ENCODE measurements around the gene CLCN5.
A peak's percentile ranks its signal among the peaks of the same experiment; 100 is the strongest.

The CLCN5 gene

GRCh38 chrX:49958727-49959485, 36.5 kb downstream of the CLCN5 start:
- FAIRE-seq (peak; percentile 90), DNase-seq (ENCODE audit: insufficient read length, low spot score) (no peak)
- TF ChIP-seq SPI1 (IDR thresholded peaks at IDR 0.05; ENCODE audit: low read depth, low read length) (peak; percentile 57; the same call in 1 of the 2 replicates), POLR2AphosphoS5 (IDR thresholded peaks at IDR 0.05; ENCODE audit: low read depth, low read length) (no peak), POLR2A (IDR thresholded peaks at IDR 0.05; ENCODE audit: low read depth, low read length) (no peak), PAX5 (IDR thresholded peaks at IDR 0.05; ENCODE audit: insufficient read depth, low read length, severe bottlenecking) (no peak), TAF1 (IDR thresholded peaks at IDR 0.05; ENCODE audit: low read depth, low read length) (no peak), POU2F2 (IDR thresholded peaks at IDR 0.05; ENCODE audit: low read depth, low read length) (no peak)

GRCh38 chrX:49959602-49960001, 37.2 kb downstream of the CLCN5 start:
- DNase-seq (ENCODE audit: insufficient read length, low spot score) (no peak), FAIRE-seq (peak; percentile 61)
- TF ChIP-seq PAX5 (IDR thresholded peaks at IDR 0.05; ENCODE audit: insufficient read depth, low read length, severe bottlenecking) (no peak), TAF1 (IDR thresholded peaks at IDR 0.05; ENCODE audit: low read depth, low read length) (no peak), POLR2A (IDR thresholded peaks at IDR 0.05; ENCODE audit: low read depth, low read length) (no peak), POLR2AphosphoS5 (IDR thresholded peaks at IDR 0.05; ENCODE audit: low read depth, low read length) (no peak), POU2F2 (IDR thresholded peaks at IDR 0.05; ENCODE audit: low read depth, low read length) (no peak), SPI1 (IDR thresholded peaks at IDR 0.05; ENCODE audit: low read depth, low read length) (no peak)

DNA sequence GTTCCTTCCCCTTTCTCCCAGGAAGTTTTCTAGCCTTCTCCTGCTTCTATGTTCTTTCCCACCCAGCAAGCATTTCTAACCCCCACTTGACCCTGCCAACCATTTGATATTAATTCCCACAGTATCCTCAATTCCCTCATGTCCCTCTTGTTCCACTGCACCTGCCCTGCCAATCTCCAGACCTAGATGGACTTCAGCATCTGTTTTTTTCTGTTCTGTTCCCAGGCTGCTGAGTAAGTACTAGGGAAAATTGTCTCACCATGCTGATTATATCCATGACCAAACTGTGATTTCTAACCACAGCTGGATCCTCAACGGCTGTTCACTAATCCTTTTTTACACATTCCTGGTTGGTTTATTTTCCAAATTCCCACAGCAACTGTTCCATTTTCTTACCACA, 37.7 kb downstream of the CLCN5 start:
- TF ChIP-seq SPI1 (IDR thresholded peaks at IDR 0.05; ENCODE audit: low read depth, low read length), result no peak
- TF ChIP-seq POLR2AphosphoS5 (IDR thresholded peaks at IDR 0.05; ENCODE audit: low read depth, low read length), result no peak
- TF ChIP-seq POU2F2 (IDR thresholded peaks at IDR 0.05; ENCODE audit: low read depth, low read length), result no peak
- no peak for TF ChIP-seq PAX5 (IDR thresholded peaks at IDR 0.05; ENCODE audit: insufficient read depth, low read length, severe bottlenecking)
- no peak for TF ChIP-seq POLR2A (IDR thresholded peaks at IDR 0.05; ENCODE audit: low read depth, low read length)
- FAIRE-seq (peak; percentile 5), DNase-seq (ENCODE audit: insufficient read length, low spot score) (no peak)

DNA sequence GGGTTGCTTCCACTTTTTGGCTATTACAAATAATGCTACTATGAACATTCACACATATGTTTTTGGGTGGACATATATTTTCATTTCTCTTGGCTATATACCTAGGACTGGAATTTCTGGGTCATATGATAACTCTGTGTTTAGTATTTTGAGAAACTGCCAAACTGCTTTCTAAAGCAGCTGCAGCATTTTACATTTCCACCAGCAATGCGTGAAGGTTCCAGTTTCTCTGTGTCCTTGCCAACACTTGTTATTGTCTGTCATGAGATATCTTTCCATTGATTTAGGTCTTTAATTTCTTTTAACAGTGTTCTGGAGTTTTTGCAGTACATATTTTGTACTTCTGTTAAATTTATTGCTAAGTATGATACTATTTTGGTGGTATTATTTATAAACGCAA, 48.3 kb downstream of the CLCN5 start:
- no peak for TF ChIP-seq POU2F2 (IDR thresholded peaks at IDR 0.05; ENCODE audit: low read depth, low read length)
- TF ChIP-seq PAX5 (IDR thresholded peaks at IDR 0.05; ENCODE audit: insufficient read depth, low read length, severe bottlenecking), result no peak
- no peak for TF ChIP-seq POLR2A (IDR thresholded peaks at IDR 0.05; ENCODE audit: low read depth, low read length)
- no peak for TF ChIP-seq SPI1 (IDR thresholded peaks at IDR 0.05; ENCODE audit: low read depth, low read length)
- no peak for TF ChIP-seq TAF1 (IDR thresholded peaks at IDR 0.05; ENCODE audit: low read depth, low read length)
- no peak for TF ChIP-seq POLR2AphosphoS5 (IDR thresholded peaks at IDR 0.05; ENCODE audit: low read depth, low read length)
- DNase-seq (ENCODE audit: insufficient read length, low spot score) (no peak), FAIRE-seq (no peak)

- no peak for DNase-seq (ENCODE audit: insufficient read length, low spot score)
- TF ChIP-seq PAX5 (IDR thresholded peaks at IDR 0.05; ENCODE audit: insufficient read depth, low read length, severe bottlenecking) (no peak), POU2F2 (IDR thresholded peaks at IDR 0.05; ENCODE audit: low read depth, low read length) (no peak), SPI1 (IDR thresholded peaks at IDR 0.05; ENCODE audit: low read depth, low read length) (no peak), TAF1 (IDR thresholded peaks at IDR 0.05; ENCODE audit: low read depth, low read length) (no peak), POLR2A (IDR thresholded peaks at IDR 0.05; ENCODE audit: low read depth, low read length) (no peak), POLR2AphosphoS5 (IDR thresholded peaks at IDR 0.05; ENCODE audit: low read depth, low read length) (no peak)
- no peak for FAIRE-seq
These were observed 50.0 kb downstream of the CLCN5 start for GRCh38 chrX:49972328-49972860.

- DNase-seq (ENCODE audit: insufficient read length, low spot score) (no peak), FAIRE-seq (no peak)
- no peak for TF ChIP-seq PAX5 (IDR thresholded peaks at IDR 0.05; ENCODE audit: insufficient read depth, low read length, severe bottlenecking)
- no peak for TF ChIP-seq POU2F2 (IDR thresholded peaks at IDR 0.05; ENCODE audit: low read depth, low read length)
- no peak for TF ChIP-seq SPI1 (IDR thresholded peaks at IDR 0.05; ENCODE audit: low read depth, low read length)
- no peak for TF ChIP-seq TAF1 (IDR thresholded peaks at IDR 0.05; ENCODE audit: low read depth, low read length)
- no peak for TF ChIP-seq POLR2AphosphoS5 (IDR thresholded peaks at IDR 0.05; ENCODE audit: low read depth, low read length)
- TF ChIP-seq POLR2A (IDR thresholded peaks at IDR 0.05; ENCODE audit: low read depth, low read length), result no peak
These were observed 54.3 kb downstream of the CLCN5 start for GRCh38 chrX:49976682-49977197.

GRCh38 chrX:49977319-49978090, 55.1 kb downstream of the CLCN5 start:
- FAIRE-seq (no peak), DNase-seq (ENCODE audit: insufficient read length, low spot score) (no peak)
- TF ChIP-seq POLR2AphosphoS5 (IDR thresholded peaks at IDR 0.05; ENCODE audit: low read depth, low read length) (no peak), TAF1 (IDR thresholded peaks at IDR 0.05; ENCODE audit: low read depth, low read length) (no peak), PAX5 (IDR thresholded peaks at IDR 0.05; ENCODE audit: insufficient read depth, low read length, severe bottlenecking) (no peak), POLR2A (IDR thresholded peaks at IDR 0.05; ENCODE audit: low read depth, low read length) (no peak), POU2F2 (IDR thresholded peaks at IDR 0.05; ENCODE audit: low read depth, low read length) (no peak), SPI1 (IDR thresholded peaks at IDR 0.05; ENCODE audit: low read depth, low read length) (no peak)

- no peak for TF ChIP-seq POLR2A (IDR thresholded peaks at IDR 0.05; ENCODE audit: low read depth, low read length)
- TF ChIP-seq POU2F2 (IDR thresholded peaks at IDR 0.05; ENCODE audit: low read depth, low read length), result no peak
- no peak for TF ChIP-seq POLR2AphosphoS5 (IDR thresholded peaks at IDR 0.05; ENCODE audit: low read depth, low read length)
- TF ChIP-seq TAF1 (IDR thresholded peaks at IDR 0.05; ENCODE audit: low read depth, low read length), result no peak
- no peak for TF ChIP-seq PAX5 (IDR thresholded peaks at IDR 0.05; ENCODE audit: insufficient read depth, low read length, severe bottlenecking)
- TF ChIP-seq SPI1 (IDR thresholded peaks at IDR 0.05; ENCODE audit: low read depth, low read length), result no peak
- DNase-seq (ENCODE audit: insufficient read length, low spot score), result no peak
- no peak for FAIRE-seq
These were observed 55.8 kb downstream of the CLCN5 start for GRCh38 chrX:49978176-49978575.

DNA sequence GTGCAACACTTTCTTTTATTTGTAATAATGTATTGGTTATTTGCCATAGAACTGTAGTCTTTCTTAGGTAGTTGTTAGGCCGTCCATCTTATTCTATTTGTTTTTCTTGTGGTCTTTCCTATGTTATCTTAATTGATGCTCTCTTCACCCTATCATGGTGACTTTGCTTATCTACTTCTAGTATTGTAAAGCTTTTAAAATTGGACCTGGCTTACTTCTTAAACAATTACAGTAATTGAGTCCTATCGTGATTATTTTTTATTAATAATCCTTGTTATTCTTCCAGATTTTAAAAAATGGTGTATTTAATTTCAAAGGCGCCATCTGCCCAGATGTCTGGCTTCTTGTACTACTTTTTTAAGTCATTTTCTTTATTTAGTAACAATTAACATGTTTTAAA, 63.7 kb downstream of the CLCN5 start:
- FAIRE-seq, result no peak
- DNase-seq (ENCODE audit: insufficient read length, low spot score), result no peak
- TF ChIP-seq POU2F2 (IDR thresholded peaks at IDR 0.05; ENCODE audit: low read depth, low read length) (no peak), SPI1 (IDR thresholded peaks at IDR 0.05; ENCODE audit: low read depth, low read length) (no peak), POLR2A (IDR thresholded peaks at IDR 0.05; ENCODE audit: low read depth, low read length) (no peak), TAF1 (IDR thresholded peaks at IDR 0.05; ENCODE audit: low read depth, low read length) (no peak), POLR2AphosphoS5 (IDR thresholded peaks at IDR 0.05; ENCODE audit: low read depth, low read length) (no peak), PAX5 (IDR thresholded peaks at IDR 0.05; ENCODE audit: insufficient read depth, low read length, severe bottlenecking) (no peak)
